HG03469 (cell line): ENCODE measurements around the gene INSIG1.

ENCODE experiments used
- ATAC-seq: cut with Tn5 transposase; IDR thresholded peaks from one replicate; pipeline ENCODE4 v1.9.1; 2021; ENCODE audit warnings: mild to moderate bottlenecking, moderate library complexity, moderate number of reproducible peaks; ENCODE audit not compliant: unreplicated experiment

The INSIG1 gene

DNA sequence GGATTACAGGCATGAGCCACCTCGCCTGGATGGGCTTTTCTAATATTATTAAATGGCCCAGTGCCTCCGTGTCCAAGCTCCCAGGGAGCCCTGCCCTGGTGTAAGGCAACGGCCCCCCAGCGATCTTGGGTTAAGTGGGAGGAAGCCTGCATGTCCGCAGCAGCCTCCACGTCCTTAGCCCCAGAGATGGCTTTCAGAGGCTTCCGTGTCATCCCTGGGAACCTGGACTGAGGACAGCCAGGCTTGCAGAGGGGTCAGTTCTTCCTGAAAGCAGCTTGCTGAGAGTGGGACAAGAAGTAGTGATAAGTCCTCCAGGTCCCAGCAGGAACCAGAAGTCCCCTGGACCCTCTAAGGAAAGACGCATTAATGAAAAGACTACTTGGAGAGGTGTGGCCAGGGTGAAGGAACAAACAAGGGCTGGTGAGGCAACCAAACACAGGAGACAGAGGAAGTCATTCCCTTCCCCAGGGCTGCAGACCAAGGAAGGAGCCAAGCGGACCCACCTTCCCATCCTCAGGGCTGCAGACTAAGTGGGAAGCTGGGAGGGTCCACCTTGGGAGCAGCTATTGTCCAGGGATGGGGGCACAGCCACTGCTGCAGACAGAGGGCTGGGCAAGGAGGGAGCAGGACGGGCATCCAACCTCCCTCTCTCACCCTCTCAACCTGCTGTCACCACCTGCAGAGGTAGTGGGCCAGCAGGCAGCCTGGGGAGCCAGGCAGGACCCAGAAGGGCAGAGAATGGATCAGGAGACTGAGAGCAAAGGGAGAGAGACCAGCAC is 13.0 kb upstream of the INSIG1 start:
- ATAC-seq: no peak

DNA sequence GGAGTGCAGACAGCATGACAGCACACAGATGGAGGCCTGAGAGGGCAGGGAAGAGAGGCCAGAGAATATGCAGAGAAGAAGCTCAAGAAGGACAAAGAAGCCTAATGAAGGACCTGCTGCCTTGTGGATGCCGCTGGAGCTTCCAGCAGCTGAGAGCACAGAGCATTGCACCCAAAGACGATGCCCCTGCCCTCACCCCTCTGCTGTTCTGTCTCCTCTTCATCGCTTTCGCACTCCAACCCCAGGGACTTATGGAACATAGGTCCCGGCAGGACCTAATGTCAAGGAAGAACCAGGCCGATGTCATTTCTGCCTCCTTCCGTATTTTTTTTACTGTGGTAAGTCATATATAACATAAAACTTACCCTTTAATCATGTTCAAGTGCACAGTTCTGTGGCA is 12.3 kb upstream of the INSIG1 start:
- ATAC-seq: no peak

DNA sequence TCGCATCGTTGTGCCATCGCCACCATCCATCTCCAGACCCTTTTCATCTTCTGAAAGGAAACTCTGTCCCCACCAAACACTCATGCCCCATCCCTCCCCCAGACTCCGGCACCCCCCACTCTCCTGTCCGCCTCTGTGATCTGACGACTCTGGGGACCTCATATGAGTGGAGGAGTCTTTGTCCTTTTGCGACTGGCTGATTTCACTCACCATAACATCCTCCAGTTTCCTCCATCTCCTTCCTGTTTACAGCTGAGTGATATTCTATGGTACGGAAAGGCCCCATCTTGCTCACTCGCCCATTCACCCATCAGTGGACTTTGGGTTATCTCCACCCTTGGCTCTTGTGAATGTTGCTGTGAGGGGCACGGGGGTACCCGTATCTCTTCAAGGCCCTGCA is 11.8 kb upstream of the INSIG1 start:
- no peak for ATAC-seq

DNA sequence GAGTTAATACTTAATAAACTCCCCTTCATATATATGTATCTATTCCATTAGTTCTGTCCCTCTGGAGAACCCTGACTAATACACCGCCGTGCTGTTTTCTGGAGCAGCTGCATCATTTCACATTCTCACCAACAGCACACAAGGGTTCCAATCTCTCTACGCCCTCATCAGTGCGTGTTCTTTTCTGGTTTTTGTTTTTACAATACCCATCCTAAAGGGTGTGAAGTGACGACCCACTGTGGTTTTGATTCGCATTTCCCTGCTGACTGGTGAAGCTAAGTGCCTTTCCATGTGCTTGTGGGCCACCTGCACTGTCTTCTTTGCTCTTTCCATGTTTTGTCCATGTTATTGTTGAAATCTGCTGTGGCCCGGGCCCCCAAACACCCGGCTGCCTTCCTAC is 11.0 kb upstream of the INSIG1 start:
- ATAC-seq: no peak

DNA sequence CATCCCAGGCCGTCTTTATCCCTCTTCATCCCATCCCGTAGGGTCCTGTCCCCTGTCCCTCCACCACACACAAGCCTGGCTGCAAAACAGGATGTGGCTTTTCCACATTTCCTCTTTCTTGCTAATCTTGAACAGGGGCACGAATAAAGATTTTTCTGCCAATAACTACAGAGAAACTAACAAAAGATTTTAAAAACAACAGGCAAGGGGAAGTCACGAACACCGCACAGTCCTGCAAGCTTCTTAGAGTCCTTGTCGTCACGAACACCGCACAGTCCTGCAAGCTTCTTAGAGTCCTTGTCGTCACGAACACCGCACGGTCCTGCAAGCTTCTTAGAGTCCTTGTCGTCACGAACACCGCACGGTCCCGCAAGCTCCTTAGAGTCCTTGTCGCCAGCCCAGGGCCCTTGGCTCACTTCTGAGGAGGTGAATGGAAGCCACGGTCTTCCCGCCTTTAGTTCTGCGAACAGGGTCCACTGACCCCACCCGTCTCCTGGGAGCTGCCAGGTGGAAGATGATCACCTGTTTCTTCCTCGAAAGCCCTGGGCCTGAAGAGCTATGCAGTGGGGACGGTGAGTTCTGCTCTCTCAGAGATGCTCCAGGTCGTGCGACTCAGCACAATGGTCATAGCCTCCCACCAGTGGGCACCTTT is 10.3 kb upstream of the INSIG1 start:
- no peak for ATAC-seq

DNA sequence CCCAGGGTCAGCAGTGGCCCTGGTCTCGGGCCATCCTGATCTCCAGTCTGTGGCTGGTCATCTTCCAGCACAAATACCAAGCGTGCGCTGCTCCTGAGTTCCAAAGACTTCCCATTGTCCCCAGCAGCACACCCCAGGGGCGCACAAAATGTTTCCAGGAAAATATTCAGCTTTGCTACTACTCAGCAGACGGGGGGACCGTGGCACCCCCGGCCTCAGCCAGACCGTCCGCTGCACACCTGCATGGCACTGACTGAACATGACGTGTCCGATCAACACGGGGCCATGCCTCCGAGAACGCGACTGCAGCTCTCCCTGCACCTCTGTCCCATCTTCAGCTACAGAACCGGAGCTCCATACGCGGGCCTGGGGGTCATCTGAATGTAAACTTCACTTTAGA is 9.6 kb upstream of the INSIG1 start:
- no peak for ATAC-seq

DNA sequence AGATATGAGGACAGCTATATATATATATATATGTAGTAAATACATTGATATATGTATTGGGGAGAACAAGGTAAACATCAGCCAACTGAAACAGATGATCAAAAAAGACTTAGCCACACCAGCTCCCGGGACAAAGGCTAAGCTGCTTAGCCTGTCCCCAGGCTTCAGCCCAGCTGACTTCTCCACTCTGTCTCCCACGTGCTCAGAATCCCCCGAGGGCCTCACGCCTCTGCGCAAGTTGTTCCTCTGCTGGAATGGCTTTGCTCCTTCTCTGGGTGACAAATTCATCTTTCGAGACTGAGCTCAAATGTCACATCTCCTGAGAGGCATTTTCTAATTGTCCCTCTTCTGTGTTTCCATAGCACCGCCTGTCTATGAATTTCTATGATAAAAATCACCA is 8.6 kb upstream of the INSIG1 start:
- no peak for ATAC-seq

DNA sequence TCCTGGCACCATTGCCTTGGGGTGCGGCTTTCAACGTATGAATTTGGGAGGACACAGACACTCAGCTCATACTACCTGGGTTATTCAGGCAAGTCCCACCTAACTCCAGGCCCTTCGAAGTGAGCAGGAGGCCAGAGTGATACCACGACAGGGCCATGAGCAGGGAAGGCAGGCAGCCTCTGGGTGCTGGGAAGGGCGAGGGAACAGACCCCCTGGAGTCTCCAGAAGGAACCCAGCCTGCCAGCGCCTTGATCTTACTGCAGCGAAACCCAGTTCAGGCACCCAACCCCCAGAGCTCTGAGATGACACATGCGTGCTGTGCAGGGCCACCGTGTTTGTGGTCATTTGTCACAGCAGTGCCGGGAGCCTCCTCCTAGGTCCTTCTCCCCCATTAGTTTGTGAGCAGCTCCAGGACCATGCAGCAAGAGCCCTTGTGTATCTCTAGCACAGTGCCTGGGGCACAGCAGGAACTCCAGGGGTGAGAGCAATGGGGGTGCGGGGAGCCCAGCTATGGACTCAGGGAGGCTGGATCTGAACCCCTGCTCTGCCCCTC is 7.7 kb upstream of the INSIG1 start:
- no peak for ATAC-seq

DNA sequence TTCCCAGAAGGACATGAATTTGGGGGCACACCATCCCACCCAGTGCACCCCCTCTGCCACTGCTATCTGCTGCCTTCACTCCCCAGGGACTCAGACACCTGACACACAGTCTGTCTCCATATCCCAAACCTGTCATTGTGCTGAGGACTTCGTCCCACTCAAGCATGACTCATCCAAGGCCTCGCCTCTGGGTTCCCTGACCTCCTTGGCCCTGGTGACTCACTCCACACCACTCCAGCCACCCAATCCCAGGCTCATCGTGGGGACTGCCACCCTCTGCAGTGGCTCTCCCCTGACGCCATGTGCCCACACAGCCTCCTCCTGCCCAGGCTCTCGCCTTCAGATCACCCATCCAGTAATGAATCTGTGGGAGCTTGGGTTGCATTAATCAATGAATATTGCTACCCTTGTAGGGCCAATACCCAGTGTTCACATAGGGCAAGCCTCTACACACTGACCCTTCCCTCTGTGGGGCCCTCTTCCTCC is 6.6 kb upstream of the INSIG1 start:
- ATAC-seq: no peak

DNA sequence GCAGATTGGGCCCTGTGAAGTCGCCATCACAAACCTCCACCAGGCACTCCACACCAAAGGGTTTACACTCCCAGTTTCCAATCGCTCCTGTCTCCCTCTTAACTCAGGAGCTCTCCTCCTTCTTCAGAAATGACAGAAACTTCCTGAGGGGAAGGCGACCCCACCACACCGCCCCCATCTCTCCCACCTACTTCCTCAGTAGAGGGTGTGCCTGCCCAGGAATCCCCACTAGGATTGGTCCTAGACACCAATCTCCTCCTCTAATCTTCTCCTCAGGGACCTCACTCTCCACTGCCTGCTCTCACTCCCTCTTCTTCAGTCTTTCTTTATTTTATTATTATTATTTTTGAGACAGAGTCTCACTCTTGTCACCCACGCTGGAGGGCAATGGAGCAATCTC is 5.9 kb upstream of the INSIG1 start:
- ATAC-seq: no peak

DNA sequence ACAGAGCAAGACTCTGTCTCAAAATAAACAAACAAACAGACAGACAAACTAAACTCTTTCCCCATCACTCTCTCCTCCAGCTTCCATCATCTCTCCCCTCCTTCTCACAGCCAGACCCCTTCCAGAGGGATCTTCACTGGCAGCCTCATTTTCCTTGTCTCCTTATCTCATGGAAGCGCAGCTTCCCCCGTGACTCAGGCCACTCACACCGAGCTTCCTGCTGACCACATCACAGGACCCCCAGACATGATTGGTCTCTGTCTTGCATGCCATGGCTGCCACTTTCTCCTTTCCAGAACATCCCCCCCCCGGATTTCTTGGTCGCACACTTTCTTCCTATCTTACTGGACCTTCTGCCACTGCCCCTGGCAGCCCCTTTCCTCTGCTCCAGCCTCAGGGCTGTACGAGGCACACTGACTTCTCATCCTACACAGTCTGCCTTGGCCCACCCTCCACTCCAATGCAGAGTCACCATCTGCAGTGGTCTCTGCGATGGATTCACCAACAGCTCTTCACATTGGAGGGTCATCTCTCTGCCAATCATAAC is 4.9 kb upstream of the INSIG1 start:
- ATAC-seq: no peak

DNA sequence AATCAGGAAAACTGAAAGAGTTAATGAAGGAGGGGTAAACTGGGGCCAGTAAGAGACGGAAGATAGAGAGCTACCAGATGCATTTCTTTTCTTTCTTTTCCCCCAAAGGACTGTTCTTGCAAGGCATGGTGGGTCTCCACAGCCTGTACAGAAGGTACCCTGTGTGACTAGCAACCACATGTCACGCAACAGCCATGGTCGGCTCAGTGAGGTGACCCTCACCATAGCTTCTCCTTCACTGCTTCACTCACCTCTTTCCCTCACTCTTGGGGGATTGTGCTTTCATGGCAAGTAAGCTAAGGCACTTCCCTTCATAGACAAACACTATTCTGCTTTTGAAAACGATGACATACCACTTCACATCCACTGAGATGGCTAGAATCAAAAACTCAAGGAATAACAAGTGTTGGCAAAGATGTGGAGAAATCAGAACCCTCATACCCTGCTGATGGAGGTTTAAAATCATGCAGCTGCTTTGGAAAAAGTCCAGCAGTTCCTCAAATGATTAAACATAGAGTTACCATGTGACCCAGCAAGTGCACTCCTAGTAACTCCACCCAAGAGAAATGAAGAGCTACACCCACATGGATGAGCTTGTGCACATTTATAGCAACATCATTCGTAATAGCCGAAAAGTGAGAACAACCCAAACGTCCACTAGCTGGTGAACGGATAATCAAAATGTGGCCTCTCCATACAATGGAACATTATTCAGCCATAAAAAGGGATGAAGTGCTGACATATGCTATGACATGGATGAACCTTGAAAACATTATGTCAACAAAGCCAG is 3.8 kb upstream of the INSIG1 start:
- ATAC-seq: no peak

DNA sequence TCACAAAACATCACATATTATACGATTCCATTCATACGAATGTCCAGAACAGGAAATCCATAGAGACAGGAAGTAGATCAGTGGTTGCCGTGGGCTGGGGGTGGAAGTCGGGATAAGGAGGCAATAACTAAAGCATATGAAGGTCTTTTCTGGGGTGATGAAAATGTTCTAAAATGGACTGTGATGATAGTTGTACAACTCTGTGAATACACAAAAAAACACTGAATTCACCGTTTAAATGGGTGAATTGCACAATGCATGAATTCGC is 3.2 kb upstream of the INSIG1 start:
- ATAC-seq: no peak

DNA sequence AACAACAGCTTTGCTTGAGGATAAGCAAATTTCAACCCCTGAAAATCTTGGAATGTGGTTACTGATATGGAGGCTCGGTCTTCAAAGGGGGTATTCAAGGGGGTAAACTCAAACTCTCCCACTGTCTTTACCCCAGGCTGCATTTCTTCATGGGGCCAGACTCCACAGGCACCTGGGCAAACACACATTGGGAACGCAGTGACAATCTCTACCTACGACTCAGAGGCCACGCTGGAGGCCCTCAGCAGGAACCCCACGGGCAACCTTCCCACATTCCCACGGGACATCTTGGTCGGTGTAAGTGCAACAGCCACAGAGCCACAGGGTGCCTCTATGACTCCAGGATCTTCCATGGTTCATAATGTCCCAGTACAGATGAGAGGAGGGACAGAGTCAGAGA is 2.2 kb upstream of the INSIG1 start:
- ATAC-seq: no peak

DNA sequence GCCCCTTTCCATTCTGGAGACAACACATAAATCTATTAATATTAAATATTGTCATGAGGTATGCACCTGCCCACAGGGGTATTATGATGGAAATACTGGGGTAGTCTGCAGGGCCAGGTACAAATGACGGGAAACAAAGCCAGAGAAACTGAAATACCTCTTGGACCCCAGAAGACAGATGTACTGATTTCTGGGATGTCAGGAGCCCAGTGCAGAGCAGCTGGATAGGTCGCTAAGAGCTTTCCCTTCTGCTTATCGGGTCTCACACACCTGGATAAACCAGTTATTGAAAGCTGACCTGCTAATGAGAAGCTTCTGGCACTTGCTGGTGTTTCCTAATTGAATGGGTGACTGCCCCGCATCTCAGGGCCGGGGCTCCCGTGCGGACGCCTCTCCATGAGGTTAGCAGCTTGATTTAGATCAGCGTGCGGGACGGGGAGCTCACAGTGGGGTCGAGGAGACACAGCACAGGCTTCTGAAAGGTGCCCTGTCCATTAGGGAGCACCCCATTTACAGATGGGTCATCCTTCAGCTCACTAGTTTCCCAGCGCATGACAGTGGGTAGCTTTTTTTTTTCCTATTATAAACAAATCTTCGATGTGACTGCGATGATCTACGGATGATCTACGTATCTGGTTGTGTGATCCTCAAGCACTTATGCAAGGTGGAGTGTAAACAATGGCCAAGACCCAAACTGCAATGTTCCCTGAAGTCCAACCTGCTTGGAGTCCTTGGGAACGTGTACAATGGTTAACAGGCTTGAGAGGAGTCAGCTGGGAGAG is 1.5 kb upstream of the INSIG1 start:
- ATAC-seq: no peak

DNA sequence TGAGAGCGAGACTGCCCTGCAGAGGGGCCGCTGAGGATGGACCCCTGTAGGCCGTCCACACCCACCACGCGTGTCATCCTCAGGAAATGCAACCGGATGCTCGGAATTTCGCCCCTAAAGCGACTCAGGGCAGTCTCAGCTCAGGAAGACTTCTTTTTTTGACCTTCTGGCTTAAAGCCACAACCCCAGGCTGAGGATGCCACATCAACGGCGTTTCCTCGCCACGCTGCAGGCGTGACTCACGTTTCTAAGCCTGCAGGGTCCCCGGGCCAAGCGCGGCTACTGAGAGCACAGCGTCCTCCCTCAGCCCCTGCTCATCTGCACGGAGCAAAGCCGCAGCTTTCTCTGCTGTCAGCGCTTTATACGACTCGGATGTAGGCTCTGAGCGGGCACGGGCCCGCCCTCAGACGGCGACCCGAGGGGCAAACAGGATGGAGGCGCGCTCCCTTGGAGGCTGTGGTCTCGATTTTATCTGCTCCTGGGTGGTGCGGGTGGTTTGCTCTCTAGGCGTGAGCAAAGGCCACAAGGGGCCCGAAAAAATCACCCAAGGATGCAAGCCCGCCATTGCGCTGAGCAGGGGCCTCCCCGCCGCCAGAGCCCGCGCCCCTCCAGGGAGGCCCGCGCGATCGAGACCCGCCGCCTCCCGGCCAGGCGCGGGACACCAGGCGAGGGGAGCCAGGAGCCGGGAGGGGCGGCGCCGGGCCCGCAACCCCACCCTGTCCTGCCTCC is 726 bp upstream of the INSIG1 start:
- peak; percentile 15 for ATAC-seq

DNA sequence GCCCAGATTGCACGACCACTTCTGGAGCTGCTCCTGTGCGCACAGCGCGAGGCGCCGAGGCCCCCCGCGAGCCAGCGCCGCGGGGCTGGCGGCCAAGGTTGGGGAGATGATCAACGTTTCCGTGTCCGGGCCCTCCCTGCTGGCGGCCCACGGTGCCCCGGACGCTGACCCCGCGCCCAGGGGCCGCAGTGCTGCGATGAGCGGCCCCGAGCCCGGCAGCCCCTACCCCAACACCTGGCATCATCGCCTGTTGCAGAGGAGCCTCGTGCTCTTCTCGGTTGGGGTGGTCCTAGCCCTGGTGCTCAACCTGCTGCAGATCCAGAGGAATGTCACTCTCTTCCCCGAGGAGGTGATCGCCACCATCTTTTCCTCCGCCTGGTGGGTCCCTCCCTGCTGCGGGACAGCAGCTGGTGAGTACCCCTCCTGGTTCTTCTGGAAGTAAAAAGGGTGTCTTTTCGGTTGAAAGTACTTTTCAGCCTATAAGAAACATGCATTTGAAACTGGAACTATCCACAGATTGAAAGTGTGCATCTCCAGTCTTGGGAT is 683 bp downstream of the INSIG1 start:
- no peak for ATAC-seq

DNA sequence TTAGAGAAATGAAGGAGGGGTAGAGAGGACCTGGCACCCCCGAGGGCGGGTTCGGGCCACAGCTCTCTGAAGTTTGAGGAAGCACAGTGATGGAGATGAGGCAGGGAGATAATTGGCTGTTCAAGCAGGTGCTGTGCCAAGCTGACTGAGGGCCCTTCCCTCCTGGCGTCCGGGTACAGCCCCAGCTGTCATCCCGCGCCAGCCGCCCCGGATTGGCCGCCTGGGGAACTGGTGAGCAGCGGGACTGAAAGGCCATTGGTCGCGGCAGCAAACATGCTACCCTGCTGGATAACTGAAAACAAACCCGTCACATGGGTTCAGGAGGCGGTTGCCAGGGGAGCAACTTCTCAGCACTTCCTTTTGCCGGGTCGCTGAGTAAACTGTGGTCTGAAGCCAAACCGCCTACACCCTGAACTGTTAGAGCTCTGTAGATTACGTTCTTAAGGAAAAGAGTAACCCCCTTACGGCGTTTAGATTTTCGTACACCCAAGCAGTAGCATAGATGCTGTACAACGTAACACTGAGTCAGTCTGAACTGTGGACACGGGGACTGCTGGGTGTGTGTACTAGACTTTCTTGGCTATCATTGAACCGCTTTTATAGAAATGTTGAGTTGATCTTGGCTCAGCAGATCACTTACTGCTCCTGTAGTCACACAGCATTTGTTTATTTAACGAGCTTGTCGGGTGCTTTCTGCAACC is 1.3 kb downstream of the INSIG1 start:
- ATAC-seq: peak; percentile 62

DNA sequence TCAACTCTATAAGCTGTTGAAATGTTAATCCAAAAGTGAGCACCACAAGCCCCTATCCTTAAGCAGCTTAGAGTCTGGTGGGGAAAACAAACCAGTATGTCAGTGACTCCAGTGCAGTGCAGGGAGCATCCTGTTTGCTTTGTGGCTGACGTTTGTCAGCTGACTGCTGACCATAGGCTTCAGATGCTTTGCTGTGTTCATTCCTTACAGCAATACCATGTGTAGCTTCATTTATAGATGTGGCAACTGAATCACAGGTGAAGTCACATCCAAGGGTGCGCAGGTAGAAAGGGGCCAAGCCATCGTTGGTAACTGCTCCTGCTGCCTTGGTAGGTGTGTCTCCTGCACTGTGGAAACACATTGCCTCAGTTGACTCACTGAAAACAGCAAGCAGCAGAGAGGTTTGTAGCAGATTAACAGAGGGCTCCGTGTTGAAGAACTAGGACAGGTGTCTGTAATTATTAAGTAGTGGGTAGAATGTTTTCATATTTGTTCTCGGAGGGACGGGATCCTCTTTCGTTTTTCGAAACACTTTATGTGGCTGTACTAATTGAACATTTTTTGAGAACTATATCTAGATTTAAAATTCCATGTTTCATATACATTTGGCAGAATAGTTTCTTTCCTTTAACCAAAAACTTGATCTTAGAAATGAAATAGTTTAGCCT is 2.0 kb downstream of the INSIG1 start:
- no peak for ATAC-seq
